PC-9 (cell line): ENCODE measurements around the gene CRYBG1. TPM values are rescaled to one million over a fixed set of nuclear protein-coding genes. Genes with fewer than 3 reads are reported as not detected.

Experiments
- BruUV-seq: library from RNA; stranded (reverse); fragments of 400-500 nt; replicated peaks from 2 replicates; lab custom pipeline; 2021; lab: Mats Ljungman, UMichigan
- CTCF ChIA-PET: fragments of 300-600 bp; sonication (Branson Sonifier 250); formaldehyde crosslinking; loops from one replicate; lab custom pipeline; 2022; ENCODE audit warnings: antibody characterized with exemption; lab: Charles Lee
- POLR2A ChIA-PET: fragments of 300-600 bp; sonication (Branson Sonifier 250); formaldehyde crosslinking; loops from one replicate; lab custom pipeline; 2022; ENCODE audit warnings: antibody characterized with exemption; ENCODE audit not compliant: unreplicated experiment; lab: Charles Lee
- DNase-seq, 2 experiments: peaks; one replicate each; pipeline versions ENCODE4 v3.0.0 to v3.0.0-alpha.2; 2015 to 2022; ENCODE audit warnings: mixed read lengths in 1 of 2
- H2AFZ ChIP-seq: fragments of 200-600 bp; sonication (generic); 2 replicates; pipeline ENCODE4 v1.8.1; 2017; ENCODE audit warnings: antibody characterized with exemption
- H3F3A ChIP-seq: fragments of 200-600 bp; sonication (generic); 2 replicates; pipeline ENCODE4 v1.8.1; 2017; ENCODE audit warnings: antibody characterized with exemption, mild to moderate bottlenecking, low read depth; ENCODE audit not compliant: insufficient read depth
- H3K27ac ChIP-seq: fragments of 200-600 bp; sonication (generic); 2 replicates; pipeline ENCODE4 v1.6.1; 2016; ENCODE audit warnings: mixed run types
- H3K27me3 ChIP-seq: fragments of 200-600 bp; sonication (generic); 2 replicates; pipeline ENCODE4 v1.6.1; 2016; ENCODE audit warnings: low read depth, mixed run types; ENCODE audit not compliant: insufficient read depth
- H3K36me3 ChIP-seq: fragments of 200-600 bp; sonication (generic); 2 replicates; pipeline ENCODE4 v1.6.1; 2016; ENCODE audit warnings: low read depth, mixed run types
- H3K4me1 ChIP-seq: fragments of 200-600 bp; sonication (generic); replicated peaks from 2 replicates; pipeline ENCODE4 v1.6.1; 2016; ENCODE audit warnings: mixed run types; ENCODE audit not compliant: insufficient read depth
- H3K4me2 ChIP-seq: fragments of 200-600 bp; sonication (generic); 2 replicates; pipeline ENCODE4 v1.6.1; 2017; ENCODE audit warnings: mixed run types
- H3K4me3 ChIP-seq: fragments of 200-600 bp; sonication (generic); 2 replicates; pipeline ENCODE4 v1.6.1; 2016; ENCODE audit warnings: mixed run types
- H3K79me2 ChIP-seq: fragments of 200-600 bp; sonication (generic); 2 replicates; pipeline ENCODE4 v1.6.1; 2017; ENCODE audit warnings: low read depth, mixed run types
- H3K9me2 ChIP-seq: fragments of 200-600 bp; sonication (generic); 2 replicates; pipeline ENCODE4 v1.8.1; 2017; ENCODE audit warnings: mild to moderate bottlenecking; ENCODE audit not compliant: insufficient read depth
- H3K9me3 ChIP-seq: fragments of 200-600 bp; sonication (generic); 2 replicates; pipeline ENCODE4 v1.8.1; 2016; ENCODE audit warnings: low read depth; ENCODE audit not compliant: insufficient read depth
- H4K20me1 ChIP-seq: fragments of 200-600 bp; sonication (generic); 2 replicates; pipeline ENCODE4 v1.8.1; 2017; ENCODE audit not compliant: insufficient read depth
- EZH2 ChIP-seq: fragments of 200-600 bp; sonication (generic); IDR thresholded peaks from 2 replicates; pipeline ENCODE4 v1.8.0; 2017; ENCODE audit warnings: antibody characterized with exemption, low read depth
- intact Hi-C: fragments of 100-400 bp; cut with micrococcal nuclease; formaldehyde crosslinking; loops from one replicate; pipeline ENCODE4 v1.10.0; 2022; ENCODE audit not compliant: unreplicated experiment
- total RNA-seq: library from RNA; stranded (reverse); gene quantifications from 2 replicates; pipeline ENCODE4 v1.2.3, GENCODE V29; 2021
- TF ChIP-seq, protein P1 (sequence below): fragments of 200-600 bp; sonication (generic); conservative IDR thresholded peaks from 2 replicates; pipeline ENCODE4 v1.6.1; 2017; ENCODE audit warnings: mixed run types, antibody characterized with exemption, mild to moderate bottlenecking, moderate library complexity

CRYBG1 gene
- total RNA-seq, 1 experiment from 2014 or later: 49.3 TPM

DNA sequence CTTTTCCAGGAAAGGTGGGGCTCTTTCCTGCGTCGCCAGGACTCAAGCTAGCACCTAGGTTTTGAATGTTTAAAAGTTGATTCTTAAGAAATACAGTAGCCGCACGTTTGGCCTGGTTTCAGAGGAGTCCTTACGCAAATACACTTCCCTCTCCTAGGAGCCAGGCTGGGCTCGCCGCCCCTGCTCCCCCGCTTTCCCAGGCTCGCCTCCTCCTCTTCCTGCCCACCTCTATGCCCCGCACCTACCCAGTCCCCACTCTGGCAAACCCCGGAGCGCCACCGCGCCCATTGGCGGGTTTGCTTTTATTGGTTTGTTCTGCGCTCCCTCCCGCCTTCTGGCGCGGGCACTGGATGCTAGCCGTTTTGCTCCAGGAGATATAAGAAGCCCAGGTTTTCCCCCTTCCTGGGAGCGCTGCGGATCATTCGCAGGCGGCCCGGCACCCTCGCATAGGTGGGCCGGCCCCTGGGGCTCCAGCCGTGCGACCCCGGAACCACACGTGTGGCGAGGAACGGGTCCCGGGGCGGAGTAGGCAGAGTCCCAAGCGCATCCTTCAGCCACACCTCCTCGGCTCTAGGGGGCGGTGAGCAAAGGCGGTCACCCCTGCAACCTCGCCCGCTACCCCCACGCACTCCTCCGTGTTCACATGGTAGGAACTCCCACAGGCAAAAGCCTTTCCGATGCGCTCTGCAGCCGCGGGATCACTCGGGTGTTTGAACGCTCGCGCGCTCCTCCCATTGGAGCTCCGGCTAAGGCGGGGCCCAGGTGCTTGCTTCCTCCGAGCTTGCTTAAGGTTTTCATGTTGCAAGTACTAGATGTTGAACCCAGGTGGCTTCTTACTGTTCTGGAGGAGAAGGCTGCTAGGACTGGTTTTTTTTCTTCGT is 149.8 kb downstream of the CRYBG1 start:
- Histone ChIP-seq H2AFZ (peak overlapping the region; percentile 90), H3K36me3 (no peaks in the 10 kb centered on the region), H4K20me1 (no peaks in the 10 kb centered on the region), H3K9me2 (no peaks in the 10 kb centered on the region), H3K27ac (no peak overlapping the region), H3K4me1 (peaks cover 40% of the 10 kb centered on the region), H3K4me3 (peak overlapping the region; percentile 76), H3K4me2 (peak overlapping the region; percentile 90), H3K27me3 (no peaks in the 10 kb centered on the region), H3F3A (peaks cover 23% of the 10 kb centered on the region), H3K79me2 (no peaks in the 10 kb centered on the region), H3K9me3 (no peaks in the 10 kb centered on the region)
- CTCF ChIA-PET: no interaction called here
- TF ChIP-seq, protein P1, sequence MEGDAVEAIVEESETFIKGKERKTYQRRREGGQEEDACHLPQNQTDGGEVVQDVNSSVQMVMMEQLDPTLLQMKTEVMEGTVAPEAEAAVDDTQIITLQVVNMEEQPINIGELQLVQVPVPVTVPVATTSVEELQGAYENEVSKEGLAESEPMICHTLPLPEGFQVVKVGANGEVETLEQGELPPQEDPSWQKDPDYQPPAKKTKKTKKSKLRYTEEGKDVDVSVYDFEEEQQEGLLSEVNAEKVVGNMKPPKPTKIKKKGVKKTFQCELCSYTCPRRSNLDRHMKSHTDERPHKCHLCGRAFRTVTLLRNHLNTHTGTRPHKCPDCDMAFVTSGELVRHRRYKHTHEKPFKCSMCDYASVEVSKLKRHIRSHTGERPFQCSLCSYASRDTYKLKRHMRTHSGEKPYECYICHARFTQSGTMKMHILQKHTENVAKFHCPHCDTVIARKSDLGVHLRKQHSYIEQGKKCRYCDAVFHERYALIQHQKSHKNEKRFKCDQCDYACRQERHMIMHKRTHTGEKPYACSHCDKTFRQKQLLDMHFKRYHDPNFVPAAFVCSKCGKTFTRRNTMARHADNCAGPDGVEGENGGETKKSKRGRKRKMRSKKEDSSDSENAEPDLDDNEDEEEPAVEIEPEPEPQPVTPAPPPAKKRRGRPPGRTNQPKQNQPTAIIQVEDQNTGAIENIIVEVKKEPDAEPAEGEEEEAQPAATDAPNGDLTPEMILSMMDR: no peak
- TF ChIP-seq EZH2: no peak
- POLR2A ChIA-PET: no interaction called here
- no TSS peak for BruUV-seq
- peak; percentile 52 to 61 for DNase-seq
- intact Hi-C loops: loop anchor here (5.0 kb wide), 1 partner anchor 63 kb away; no protein-coding TSS in a partner anchor

DNA sequence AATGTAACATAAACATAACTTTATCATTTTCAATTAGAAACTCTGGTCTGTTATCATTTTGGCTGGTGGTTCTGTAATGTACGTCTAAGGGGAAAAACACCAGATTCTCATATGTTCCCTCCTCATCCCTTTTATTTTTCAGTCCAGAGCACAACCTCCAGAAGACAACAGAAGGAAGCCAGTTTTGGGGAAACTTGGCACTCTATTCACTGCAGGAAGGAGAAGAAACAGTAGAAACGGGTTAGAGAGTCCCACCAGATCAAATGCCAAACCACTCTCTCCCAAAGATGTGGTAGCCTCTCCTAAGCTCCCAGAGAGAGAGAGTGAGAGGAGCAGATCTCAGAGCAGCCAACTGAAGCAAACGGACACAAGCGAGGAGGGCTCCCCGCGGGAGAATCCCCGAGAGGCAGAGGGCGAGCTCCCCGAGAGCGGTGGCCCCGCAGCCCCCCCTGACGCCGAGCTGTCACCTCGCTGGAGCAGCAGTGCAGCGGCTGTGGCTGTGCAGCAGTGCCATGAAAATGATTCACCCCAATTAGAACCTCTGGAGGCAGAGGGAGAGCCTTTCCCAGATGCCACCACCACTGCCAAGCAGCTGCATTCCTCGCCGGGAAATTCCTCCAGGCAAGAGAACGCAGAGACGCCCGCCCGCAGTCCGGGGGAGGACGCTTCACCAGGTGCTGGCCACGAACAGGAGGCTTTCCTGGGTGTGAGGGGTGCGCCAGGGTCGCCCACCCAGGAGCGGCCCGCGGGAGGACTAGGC is 151.0 kb downstream of the CRYBG1 start:
- peaks cover 23% of the 10 kb centered on the region for H3F3A ChIP-seq
- POLR2A ChIA-PET: interaction anchor here (0.6 to 0.7 kb wide), 3 partner anchors 32 to 464 kb away, joined by 6 to 16 read pairs (median 6); no protein-coding TSS in a partner anchor
- no peaks in the 10 kb centered on the region for H3K27me3 ChIP-seq
- no peaks in the 10 kb centered on the region for H3K9me2 ChIP-seq
- intact Hi-C loops: loop anchor here (2.0 to 5.0 kb wide), 3 partner anchors 35 to 64 kb away; no protein-coding TSS in a partner anchor
- CTCF ChIA-PET: interaction anchor here (0.5 kb wide), 1 partner anchor 40 kb away, joined by 3 read pairs; no protein-coding TSS in a partner anchor
- H2AFZ ChIP-seq: peak overlapping the region; percentile 90
- H3K27ac ChIP-seq: peak overlapping the region; percentile 53
- H3K36me3 ChIP-seq: no peaks in the 10 kb centered on the region
- TSS peak; percentile 21 for BruUV-seq
- DNase-seq: peak; percentile 57 to 64
- H3K9me3 ChIP-seq: no peaks in the 10 kb centered on the region
- no peaks in the 10 kb centered on the region for H4K20me1 ChIP-seq
- peak overlapping the region; percentile 90 for H3K4me2 ChIP-seq
- peaks cover 42% of the 10 kb centered on the region for H3K4me1 ChIP-seq
- no peaks in the 10 kb centered on the region for H3K79me2 ChIP-seq
- H3K4me3 ChIP-seq: peak overlapping the region; percentile 76
- TF ChIP-seq, protein P1: no peak
- no peak for TF ChIP-seq EZH2
